ENCODE results near the gene CMKLR1.

The CMKLR1 gene

DNA sequence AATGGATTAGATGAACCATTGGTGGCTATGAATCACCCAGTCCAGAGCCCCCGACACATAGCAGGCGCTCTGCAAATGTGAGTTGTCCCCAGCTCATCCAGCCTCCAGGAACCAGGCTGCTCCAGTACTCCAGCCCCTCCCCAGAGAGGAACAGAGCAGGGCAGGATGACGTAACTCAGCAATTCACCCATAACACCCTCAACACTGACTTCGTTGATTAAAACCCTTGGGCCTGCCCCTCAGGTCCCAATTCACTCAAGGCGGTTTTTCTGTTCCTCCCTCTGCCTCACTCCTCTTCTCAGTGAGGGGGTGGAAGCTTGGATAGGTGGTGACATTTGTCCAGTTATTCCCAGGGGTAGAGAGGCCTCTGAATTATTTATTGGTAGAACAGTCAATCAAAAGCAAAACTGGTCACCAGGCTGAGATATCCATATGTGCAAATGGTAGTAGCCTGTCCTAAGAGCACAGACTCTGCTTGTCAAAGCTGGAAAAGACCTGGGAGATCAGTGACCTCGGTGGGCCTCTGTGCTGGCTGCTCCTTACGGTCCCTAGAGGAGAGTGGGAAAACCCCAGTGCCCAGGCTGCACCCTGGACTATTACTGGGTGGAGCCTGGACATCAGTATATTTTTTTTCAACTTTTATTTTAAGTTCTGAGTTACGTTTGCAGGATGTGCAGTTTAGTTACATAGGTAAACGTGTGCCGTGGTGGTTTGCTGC lies 97.0 kb downstream of the CMKLR1 start:
- DNase-seq (ENCODE audit: low read depth) = no peak
- H3K4me3 ChIP-seq (ENCODE audit: low read depth, low read length) = no peak overlapping the region

DNA sequence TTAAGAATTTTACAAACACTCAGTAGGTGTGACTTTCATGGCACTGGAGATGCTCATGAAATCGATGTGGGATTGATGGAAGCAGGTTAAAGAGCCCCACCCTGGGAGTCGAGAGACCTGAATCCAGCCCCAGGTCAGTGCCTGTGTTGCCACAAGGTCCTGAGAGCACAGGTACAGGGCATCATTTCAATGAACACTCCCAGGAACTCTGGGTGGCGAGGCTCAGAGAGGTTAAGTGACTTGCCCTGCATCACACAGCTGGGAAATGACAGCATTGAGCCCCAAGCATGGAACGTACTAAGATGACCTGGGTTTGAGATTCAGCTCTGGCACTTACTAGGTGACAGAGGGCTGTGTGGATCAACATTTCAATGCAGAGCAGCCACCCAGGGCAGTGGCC lies 98.2 kb downstream of the CMKLR1 start:
- H3K4me3 ChIP-seq (ENCODE audit: low read depth, low read length) = no peak overlapping the region
- no peak for DNase-seq (ENCODE audit: low read depth)

DNA sequence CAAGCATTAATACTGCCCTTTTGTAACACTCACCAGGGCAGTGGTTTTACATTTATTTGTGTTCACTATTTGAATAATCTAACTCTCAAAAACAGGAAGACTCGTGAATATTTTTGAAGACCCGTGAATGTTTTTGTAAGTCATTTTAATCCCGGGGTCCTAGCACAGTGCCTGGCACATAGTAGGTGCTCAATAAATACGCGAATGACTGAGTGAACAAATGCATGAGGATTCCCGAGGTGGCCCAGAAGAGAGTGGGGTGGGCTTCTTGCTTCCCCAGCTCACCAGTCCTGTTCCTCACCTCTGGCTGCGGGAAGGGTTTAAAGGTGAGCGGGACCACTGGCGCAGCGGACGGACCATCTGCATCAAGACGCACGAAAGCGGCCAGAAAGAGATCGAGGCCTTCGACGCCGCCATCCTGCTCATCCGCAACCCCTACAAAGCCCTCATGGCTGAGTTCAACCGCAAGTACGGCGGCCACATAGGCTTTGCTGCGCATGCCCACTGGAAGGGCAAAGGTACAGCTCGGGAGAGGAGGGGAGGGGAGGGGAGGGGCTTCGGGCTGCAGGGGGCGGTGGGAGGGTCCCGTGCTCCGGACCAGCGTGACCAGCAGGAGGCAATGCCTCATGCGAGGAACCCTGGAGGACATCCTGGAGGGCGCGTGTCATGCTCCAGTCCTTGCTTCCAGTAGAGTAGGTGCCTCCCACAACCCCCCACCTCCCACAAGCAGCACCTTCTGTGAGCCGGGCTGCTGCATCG lies 98.9 kb downstream of the CMKLR1 start:
- DNase-seq (ENCODE audit: low read depth) = no peak
- H3K4me3 ChIP-seq (ENCODE audit: low read depth, low read length) = no peak overlapping the region

DNA sequence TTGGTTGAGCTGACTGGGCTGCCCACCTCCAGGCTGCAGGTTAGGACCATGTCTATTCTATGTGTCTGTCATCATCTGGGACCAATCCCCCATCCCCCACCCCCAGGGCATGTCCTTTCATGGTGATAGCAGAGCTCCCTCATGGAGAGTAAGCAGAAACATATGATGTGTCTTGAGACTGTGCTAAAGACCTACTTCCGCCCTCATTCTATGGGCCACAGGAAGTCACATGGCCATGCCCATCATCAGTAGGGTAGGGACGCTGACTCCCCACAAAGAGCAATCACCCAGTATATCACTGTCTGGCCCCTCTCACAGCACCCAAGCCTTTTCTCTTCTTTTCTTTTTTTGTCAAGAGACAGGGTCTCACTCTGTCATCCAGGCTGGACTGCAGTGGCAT lies 99.7 kb downstream of the CMKLR1 start:
- DNase-seq (ENCODE audit: low read depth) = no peak
- H3K4me3 ChIP-seq (ENCODE audit: low read depth, low read length) = no peak overlapping the region

DNA sequence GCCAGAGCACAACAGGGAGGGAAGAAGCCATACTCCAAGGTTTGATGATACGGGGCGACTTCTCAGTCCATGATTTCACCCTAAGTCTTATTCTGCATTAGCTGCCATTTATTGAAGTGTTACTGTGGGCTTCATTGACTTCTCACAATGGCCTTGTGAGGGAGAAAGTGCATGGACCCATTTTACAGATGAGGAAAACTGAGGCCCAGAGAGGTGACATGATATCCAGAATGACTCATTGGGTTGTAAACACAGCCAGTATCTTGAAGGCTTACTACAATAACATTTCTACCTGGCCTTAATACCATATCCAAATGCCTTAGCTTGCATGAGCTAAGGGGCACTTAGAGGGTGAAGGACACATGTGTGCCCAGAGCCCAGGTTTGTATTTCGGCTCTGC lies 100.6 kb downstream of the CMKLR1 start:
- DNase-seq (ENCODE audit: low read depth) = no peak
- no peak overlapping the region for H3K4me3 ChIP-seq (ENCODE audit: low read depth, low read length)
